Renal cortex interstitium (tissue), 11 donors: ENCODE measurements around the gene HHATL. TPM values are rescaled to one million over a fixed set of nuclear protein-coding genes. Genes with fewer than 3 reads are reported as not detected.

Experiments used
- DNase-seq, 11 donors: peaks; one replicate each; pipeline ENCODE4 v3.0.0-alpha.2; 2013; ENCODE audit warnings: low read depth in 9 of 11, low spot score in 4 of 11; ENCODE audit errors: extremely low read depth in 1 of 11
- polyA plus RNA-seq, 3 donors: library from polyadenylated mRNA; unstranded; fragments of 120-200 nt; gene quantifications; one replicate each; pipeline ENCODE4 v1.2.1, GENCODE V29; 2013; ENCODE audit not compliant: insufficient read length in 3 of 3

The HHATL gene
- polyA plus RNA-seq, 3 donors, result 0.54 to 0.66 (median 0.61) TPM

DNA sequence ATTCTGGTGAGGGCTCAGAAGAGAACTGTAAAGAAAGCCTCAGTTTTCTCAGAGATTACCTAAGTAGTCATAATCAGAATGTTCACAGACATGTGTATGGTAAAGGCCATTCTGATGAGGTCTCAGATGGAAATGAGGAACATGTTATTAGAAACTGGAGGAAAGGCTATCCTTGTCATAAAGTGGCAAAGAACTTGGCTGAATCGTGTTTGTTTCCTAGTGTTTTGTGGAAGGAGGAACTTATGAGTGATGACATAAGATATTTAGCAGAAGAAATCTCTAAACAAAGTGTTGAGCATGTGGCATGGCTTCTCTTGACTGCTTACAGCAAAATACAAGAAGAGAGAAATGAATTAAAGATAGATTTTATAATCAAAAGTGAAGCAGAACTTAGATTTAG is 30.1 kb downstream of the HHATL start:
- DNase-seq, result no peak

DNA sequence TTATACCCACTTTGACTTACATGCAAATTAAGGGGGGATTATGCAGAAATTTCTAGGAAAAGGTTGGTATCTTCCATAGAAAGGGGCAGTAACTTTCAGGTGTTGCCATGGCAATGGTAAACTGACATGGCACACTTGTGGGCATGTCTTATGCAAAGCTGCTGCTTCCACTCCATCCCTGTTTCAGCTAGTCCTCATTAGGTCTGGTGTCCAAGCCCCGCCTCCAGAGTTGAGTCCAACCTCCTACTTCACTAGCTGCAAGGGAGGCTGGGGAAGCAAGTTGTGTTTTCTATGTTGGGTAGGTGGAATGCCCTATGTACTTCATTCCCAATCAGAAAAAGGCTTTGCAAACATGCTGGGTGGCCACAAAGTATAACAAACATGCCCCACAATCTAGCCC is 31.9 kb downstream of the HHATL start:
- DNase-seq, result no peak

- no peak for DNase-seq
Measured at GRCh38 chr3:42670051-42670576, 32.5 kb downstream of the HHATL start.

GRCh38 chr3:42668793-42669217 is 33.8 kb downstream of the HHATL start:
- DNase-seq, result no peak

GRCh38 chr3:42668413-42668760 is 34.2 kb downstream of the HHATL start:
- DNase-seq, result no peak

DNA sequence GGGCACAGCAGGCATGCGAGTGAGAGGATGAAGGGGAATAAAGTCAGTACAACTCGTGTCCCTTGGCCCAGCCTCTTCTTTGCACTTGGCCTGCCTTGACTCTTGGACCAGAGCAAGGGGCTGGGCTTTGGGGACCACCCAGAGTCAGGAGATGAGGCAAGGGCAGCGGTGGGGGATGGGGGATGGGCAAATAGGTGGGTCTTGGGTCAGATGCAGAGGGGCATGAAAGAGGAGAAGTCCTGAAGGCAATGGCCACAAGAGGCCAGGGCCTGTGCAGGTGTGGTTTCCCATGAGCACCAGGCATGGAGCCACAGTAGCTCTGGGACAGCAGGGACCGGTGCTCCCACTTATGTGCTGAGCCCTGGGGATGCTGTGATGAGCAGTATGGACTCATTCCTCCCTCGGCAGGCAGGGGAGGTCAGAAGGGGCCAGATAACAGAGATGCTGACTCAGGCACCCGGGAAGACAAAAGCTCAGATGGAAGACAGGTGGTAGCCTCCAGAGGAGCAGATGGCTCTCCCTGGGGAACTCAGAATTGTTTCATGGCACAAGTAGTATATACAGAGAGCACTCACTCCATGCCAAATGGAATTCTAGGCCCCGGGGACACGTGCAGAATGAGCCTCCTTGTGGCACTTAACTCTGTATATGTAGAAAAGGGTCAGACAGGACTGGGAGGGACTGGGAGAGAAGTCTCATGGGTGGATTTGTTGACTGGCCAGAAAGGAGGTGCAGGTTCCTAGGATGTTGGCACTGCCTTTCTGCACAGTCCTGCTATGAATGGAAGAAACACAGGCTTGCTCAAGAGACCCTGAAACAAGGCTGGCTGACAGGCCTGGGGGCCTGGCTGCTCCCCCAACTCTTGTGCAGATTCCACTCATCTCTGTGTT is 34.8 kb downstream of the HHATL start:
- DNase-seq, result no peak

DNA sequence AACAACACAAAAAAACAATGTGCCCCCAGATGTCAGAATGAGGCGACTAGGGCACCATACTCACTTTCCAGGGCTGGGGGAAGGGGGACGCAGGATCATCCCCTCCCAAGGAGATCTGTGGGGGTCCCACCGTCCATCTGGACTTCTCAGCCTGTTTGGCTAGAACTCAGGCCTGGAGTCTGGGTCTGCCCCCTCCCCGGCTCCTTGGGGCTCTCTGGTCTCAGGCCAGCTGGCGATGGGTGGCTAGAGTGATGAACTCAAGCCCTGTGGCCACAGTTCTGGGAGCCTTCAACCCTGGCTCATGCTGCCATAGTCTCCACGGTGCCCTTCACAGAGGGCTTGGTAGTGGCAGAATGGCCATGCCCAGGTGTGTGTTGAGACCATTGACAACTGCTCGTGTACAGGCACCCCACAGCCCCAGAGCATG is 35.5 kb downstream of the HHATL start:
- no peak for DNase-seq

DNA sequence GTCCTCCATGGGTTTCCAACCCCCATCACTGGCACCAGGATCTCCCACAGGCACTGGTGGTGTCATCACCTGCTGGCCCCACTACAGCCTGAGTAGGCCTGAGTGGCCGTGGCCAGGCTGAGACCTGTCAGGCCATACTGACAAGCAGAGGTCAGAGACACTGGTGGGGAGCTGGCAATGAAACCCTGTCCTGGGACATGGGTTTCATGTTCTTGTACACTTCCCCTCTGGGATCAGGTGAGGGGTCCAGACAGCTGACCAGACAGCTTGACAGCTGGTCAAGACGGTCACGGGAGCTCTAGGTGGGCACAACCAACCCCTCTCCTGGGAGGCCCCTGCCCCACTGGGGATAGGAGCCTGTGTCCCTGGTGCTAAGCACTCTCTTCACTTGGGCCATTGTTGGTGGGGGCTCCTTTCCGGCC is 36.0 kb downstream of the HHATL start:
- no peak for DNase-seq

- no peak for DNase-seq
Measured at GRCh38 chr3:42666022-42666421, 36.6 kb downstream of the HHATL start.

DNA sequence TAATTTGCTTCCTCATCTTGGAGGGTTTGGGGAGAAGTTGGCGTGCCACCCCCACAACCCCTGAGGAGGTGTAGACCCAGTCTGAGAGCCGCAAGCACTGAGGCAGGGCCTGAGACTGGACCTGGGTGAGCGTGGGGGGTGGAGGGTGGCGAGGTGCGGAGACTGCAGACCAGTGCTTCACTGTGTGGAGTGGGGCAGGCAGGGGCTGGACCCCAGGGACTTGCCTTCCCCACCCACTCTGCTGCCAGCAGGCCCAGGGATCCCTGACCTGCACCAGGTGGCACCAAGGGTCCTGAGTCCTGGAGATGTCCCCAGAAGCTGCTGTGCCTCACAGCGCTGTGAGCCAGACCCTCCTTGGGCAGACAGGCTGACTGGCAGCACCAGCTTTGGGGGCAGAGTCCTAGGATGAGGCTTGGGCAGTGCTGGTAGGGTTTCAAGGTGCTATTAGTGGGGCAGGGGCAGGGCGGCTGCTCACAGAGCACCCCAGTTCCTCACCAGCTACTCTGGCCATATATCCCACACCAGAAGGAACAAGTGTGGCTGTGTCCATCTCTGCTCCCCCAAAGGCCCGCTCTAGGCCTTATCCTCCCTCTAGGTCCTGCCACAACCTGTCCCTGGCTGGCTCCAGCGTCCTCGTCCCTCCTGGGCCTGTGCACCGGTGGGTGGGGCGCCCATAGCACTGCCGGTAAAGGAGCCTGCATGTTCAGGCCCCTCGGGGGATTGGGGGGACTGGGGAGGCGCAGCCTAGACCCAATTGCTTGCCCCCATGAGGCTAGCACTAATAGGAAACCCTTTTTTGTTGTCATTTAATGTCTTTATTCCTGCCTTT is 37.3 kb downstream of the HHATL start:
- no peak for DNase-seq

- no peak for DNase-seq
Measured at GRCh38 chr3:42664438-42664803, 38.2 kb downstream of the HHATL start.

GRCh38 chr3:42663581-42664437 is 38.8 kb downstream of the HHATL start:
- DNase-seq, result no peak

DNA sequence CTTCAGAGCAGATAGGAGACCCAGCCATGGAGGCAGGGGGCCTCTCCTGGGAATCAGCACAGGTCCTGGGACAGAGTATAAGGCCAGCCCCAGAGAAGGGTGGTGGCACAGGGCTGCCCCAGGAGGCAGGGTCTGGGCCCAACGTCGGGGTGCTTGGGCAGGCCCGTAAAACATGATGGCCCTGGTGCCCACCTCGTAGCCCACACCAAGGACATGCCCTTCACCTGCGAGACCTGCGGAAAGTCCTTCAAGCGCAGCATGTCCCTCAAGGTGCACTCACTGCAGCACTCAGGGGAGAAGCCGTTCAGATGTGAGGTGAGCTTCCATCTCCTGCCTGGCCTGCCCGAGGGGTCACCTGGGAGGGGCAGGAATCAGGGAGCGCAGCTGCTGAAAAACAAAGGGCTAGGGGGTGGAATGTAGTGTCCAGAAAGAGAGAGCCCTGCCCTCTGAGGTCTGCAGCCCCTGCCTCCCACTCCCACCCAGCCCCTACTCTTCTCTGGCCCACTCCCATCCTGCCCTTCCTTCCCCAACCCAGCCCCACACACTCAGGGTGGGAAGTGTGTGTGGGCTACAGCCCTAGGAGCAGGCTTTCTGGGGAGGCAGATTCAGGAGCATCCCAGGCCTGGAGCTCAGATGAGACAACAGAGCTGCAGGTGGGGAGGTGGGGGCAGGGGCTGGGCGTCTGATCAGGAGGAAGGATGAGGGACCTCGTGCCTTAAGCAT is 39.6 kb downstream of the HHATL start:
- DNase-seq, result no peak

GRCh38 chr3:42662037-42662812 is 40.4 kb downstream of the HHATL start:
- no peak for DNase-seq

DNA sequence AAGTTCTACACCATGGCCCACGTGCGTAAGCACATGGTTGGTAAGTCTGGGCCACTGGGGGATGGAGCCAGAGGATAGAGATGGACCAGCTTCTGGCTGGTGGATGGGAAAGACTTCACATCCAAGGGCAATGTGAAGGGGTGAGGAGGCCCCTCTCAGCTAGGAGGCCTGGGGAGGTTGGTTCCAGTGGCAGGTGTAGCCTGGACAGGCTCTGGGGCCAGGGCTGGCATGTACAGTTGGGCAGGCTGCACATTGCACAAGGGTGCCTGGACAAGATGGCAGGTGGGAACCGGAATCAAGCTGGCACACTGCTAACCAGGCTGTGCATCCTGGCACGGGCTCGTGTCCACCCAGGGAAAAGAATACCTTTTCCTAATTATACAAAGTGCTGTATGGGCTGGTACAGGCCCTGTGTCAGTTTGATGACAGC is 41.0 kb downstream of the HHATL start:
- DNase-seq, result no peak

DNA sequence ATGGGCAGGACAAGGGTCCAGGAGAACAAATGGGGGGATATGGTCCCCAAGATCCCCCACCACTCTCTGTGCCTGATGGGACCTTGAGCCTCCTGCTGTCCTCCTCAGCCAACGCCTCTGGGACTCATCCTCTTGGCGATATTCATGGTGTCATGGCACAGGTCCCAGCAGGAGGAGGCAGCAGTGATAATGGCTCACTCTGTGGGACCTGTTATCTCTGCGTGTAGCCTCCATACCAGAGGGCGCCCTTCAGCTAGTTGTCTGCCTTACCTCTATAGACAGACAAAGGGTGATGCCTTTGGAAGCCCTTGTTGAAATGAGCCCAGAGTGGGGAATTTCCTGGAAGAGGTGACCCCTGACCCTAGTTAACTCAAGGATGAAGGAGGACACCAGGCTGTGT is 41.7 kb downstream of the HHATL start:
- DNase-seq, result no peak

- no peak for DNase-seq
Measured at GRCh38 chr3:42660131-42660715, 42.4 kb downstream of the HHATL start.
